Measurements from ENCODE around the gene MIOX. TPM values are rescaled to one million over a fixed set of nuclear protein-coding genes. Genes with fewer than 3 reads are reported as not detected.

MIOX gene
- total and polyA plus RNA-seq, 2 donors (not counting 3 experiments of a cell fraction or from before 2014, with no cell fraction given), result not detected

GRCh38 chr22:50525858-50526107, 39.1 kb downstream of the MIOX start:
- Histone ChIP-seq H2AFZ (ENCODE audit: low read depth, low read length) (peak overlapping the region; percentile 75), H3K4me3 (replicated peaks in 1 of 3; ENCODE audit: insufficient read depth in 1 of 3, low read depth in 1 of 3, low read length in 3 of 3) (peak overlapping the region; percentile 45 to 66 (median 47)), H3K79me2 (ENCODE audit: control insufficient read depth, insufficient read depth, low read length) (peaks cover 10% of the 10 kb centered on the region), H3K36me3 (ENCODE audit: control insufficient read depth in 2 of 2, extremely low read depth in 1 of 2, insufficient read depth in 2 of 2, low read length in 2 of 2) (peaks cover 0 to 22% of the 10 kb centered on the region in 2 experiments), H3K27me3 (ENCODE audit: control insufficient read depth in 2 of 2, insufficient read depth in 2 of 2, low read length in 2 of 2) (peaks cover 0 to 6% of the 10 kb centered on the region in 2 experiments), H4K20me1 (replicated peaks; ENCODE audit: control insufficient read depth, extremely low read depth, insufficient read depth, low read length) (no peaks in the 10 kb centered on the region), H3K27ac (ENCODE audit: insufficient read depth, low read depth, low read length) (peak overlapping the region; percentile 7), H3K4me2 (ENCODE audit: insufficient read depth, low read length) (peak overlapping the region; percentile 45), H3K9me3 (replicated peaks; ENCODE audit: control insufficient read depth, insufficient read depth, low read length) (no peaks in the 10 kb centered on the region), H3K9ac (replicated peaks; ENCODE audit: extremely low read depth, insufficient read depth, low read length) (peak overlapping the region; percentile 26), H3K4me1 (ENCODE audit: control insufficient read depth, extremely low read depth, insufficient read depth, low read length) (peaks cover 18% of the 10 kb centered on the region), H3K9me1 (replicated peaks; ENCODE audit: control insufficient read depth, extremely low read depth, insufficient read depth, low read length) (no peaks in the 10 kb centered on the region)
- dilution Hi-C loops (cut with MboI; ENCODE audit: extremely low pct_ligation_motif_present, low sequenced_read_pairs) (no loop called here), intact Hi-C loops (cut with micrococcal nuclease) (loop anchor here (1.0 to 2.0 kb wide), 4 partner anchors 17 to 147 kb away; partner anchors contain the start of genes CHKB, NCAPH2 and SHANK3)
- ChIA-PET CTCF (interaction anchor here (0.8 to 2.7 kb wide), 39 partner anchors 8 to 283 kb away, joined by 3 to 34 read pairs (median 4); partner anchors contain the start of genes ARSA, CHKB, KLHDC7B and LMF2), POLR2A (interaction anchor here (0.7 to 1.5 kb wide), 3 partner anchors 12 to 57 kb away, joined by 4 to 12 read pairs (median 7); partner anchors contain the start of genes CHKB, LMF2 and NCAPH2)
- no peak for FAIRE-seq
- no TSS peak for BruUV-seq (replicated peaks)
- no peak for DNase-seq (ENCODE audit: low read depth, low spot score)
- TF ChIP-seq, protein P1, sequence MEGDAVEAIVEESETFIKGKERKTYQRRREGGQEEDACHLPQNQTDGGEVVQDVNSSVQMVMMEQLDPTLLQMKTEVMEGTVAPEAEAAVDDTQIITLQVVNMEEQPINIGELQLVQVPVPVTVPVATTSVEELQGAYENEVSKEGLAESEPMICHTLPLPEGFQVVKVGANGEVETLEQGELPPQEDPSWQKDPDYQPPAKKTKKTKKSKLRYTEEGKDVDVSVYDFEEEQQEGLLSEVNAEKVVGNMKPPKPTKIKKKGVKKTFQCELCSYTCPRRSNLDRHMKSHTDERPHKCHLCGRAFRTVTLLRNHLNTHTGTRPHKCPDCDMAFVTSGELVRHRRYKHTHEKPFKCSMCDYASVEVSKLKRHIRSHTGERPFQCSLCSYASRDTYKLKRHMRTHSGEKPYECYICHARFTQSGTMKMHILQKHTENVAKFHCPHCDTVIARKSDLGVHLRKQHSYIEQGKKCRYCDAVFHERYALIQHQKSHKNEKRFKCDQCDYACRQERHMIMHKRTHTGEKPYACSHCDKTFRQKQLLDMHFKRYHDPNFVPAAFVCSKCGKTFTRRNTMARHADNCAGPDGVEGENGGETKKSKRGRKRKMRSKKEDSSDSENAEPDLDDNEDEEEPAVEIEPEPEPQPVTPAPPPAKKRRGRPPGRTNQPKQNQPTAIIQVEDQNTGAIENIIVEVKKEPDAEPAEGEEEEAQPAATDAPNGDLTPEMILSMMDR (IDR thresholded peaks at IDR 0.05; ENCODE audit: extremely low read depth in 1 of 2, insufficient read depth in 1 of 2, low read depth in 1 of 2, low read length in 2 of 2), result peak in 1 of 2 donors; percentile 70
- TF ChIP-seq POLR2A (IDR thresholded peaks at IDR 0.05; ENCODE audit: low read depth, low read length), result no peak

DNA sequence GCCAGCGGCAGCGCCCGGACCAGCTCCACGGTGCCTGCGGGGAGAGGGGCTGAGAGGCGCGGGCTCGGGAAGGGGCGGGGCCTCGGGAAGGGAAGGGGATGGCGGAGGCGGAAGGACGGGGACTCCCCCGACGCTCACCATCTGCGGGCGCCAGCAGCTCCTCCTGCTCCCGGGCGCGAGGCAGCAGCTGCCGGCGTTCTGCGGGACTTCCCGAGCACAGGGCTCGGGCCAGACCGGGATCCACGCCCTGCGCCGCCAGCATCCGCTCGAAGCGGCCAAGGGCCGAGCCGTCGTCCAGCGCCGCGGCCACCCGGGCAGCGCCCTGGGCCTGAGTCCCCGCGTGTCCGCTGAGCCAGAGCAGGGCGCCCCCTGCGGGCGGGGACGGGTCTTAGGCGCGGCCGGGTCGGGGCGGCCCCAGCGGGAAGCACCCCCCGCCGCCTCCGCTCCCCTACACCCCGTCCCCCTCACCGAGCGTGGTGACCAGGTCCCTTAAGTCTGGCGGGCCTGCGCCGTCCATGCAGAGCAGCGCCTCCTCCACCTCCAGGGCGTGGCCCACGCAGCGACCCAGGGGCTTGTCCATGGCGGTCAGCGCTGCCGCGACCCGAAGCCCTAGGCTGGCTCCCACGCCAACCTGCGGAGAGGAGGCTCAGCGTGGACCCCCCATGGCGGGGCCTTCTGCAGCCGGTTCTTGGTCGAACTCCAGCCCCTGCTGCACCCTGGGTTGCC, 39.6 kb downstream of the MIOX start:
- H3K4me3 ChIP-seq (replicated peaks in 1 of 3; ENCODE audit: insufficient read depth in 1 of 3, low read depth in 1 of 3, low read length in 3 of 3), result peak overlapping the region; percentile 45 to 66 (median 47)
- TF ChIP-seq POLR2A (IDR thresholded peaks at IDR 0.05; ENCODE audit: low read depth, low read length), result peak; percentile 50
- TF ChIP-seq, protein P1 (IDR thresholded peaks at IDR 0.05; ENCODE audit: extremely low read depth in 1 of 2, insufficient read depth in 1 of 2, low read depth in 1 of 2, low read length in 2 of 2), result peak; percentile 56 to 67
- TF ChIP-seq POLR2AphosphoS5 (IDR thresholded peaks at IDR 0.05; ENCODE audit: insufficient read depth, low read depth, low read length), result peak; percentile 81
- TF ChIP-seq MAX (IDR thresholded peaks at IDR 0.05; ENCODE audit: insufficient read depth, insufficient read length), result no peak
- H3K27me3 ChIP-seq (ENCODE audit: control insufficient read depth in 2 of 2, insufficient read depth in 2 of 2, low read length in 2 of 2), result peaks cover 2 to 8% of the 10 kb centered on the region in 2 experiments
- ChIA-PET POLR2A (interaction anchor here (1.3 to 1.5 kb wide), 2 partner anchors 18 to 56 kb away, joined by 4 to 12 read pairs; partner anchors contain the start of genes CHKB, LMF2 and NCAPH2), CTCF (interaction anchor here (0.8 to 2.7 kb wide), 38 partner anchors 8 to 284 kb away, joined by 3 to 34 read pairs (median 4); partner anchors contain the start of genes ARSA, CHKB, KLHDC7B and LMF2)
- dilution Hi-C loops (cut with MboI; ENCODE audit: extremely low pct_ligation_motif_present, low sequenced_read_pairs) (no loop called here), intact Hi-C loops (cut with micrococcal nuclease) (no loop called here)
- H4K20me1 ChIP-seq (replicated peaks; ENCODE audit: control insufficient read depth, extremely low read depth, insufficient read depth, low read length), result no peaks in the 10 kb centered on the region
- peak; percentile 73 for DNase-seq (ENCODE audit: low read depth, low spot score)
- H3K9ac ChIP-seq (replicated peaks; ENCODE audit: extremely low read depth, insufficient read depth, low read length), result peak overlapping the region; percentile 26
- H3K9me3 ChIP-seq (replicated peaks; ENCODE audit: control insufficient read depth, insufficient read depth, low read length), result no peaks in the 10 kb centered on the region
- BruUV-seq (replicated peaks), result no TSS peak
- H3K79me2 ChIP-seq (ENCODE audit: control insufficient read depth, insufficient read depth, low read length), result peaks cover 10% of the 10 kb centered on the region
- peaks cover 0 to 22% of the 10 kb centered on the region in 2 experiments for H3K36me3 ChIP-seq (ENCODE audit: control insufficient read depth in 2 of 2, extremely low read depth in 1 of 2, insufficient read depth in 2 of 2, low read length in 2 of 2)
- peak overlapping the region; percentile 45 for H3K4me2 ChIP-seq (ENCODE audit: insufficient read depth, low read length)
- H2AFZ ChIP-seq (ENCODE audit: low read depth, low read length), result peak overlapping the region; percentile 75
- H3K9me1 ChIP-seq (replicated peaks; ENCODE audit: control insufficient read depth, extremely low read depth, insufficient read depth, low read length), result no peaks in the 10 kb centered on the region
- H3K27ac ChIP-seq (ENCODE audit: insufficient read depth, low read depth, low read length), result peak overlapping the region; percentile 7
- peak; percentile 79 for FAIRE-seq
- H3K4me1 ChIP-seq (ENCODE audit: control insufficient read depth, extremely low read depth, insufficient read depth, low read length), result peaks cover 21% of the 10 kb centered on the region
